Esophagus squamous epithelium (tissue), 5 donors: Measurements from ENCODE around the gene TPK1. TPM values are rescaled to one million over a fixed set of nuclear protein-coding genes. Genes with fewer than 3 reads are reported as not detected.

Experiments
- DNase-seq: peaks from one replicate; lab custom pipeline; 2025; lab: John Stamatoyannopoulos, UW
- H3K27ac ChIP-seq, 4 donors: fragments of 200-600 bp; sonication (generic); one replicate each; pipeline ENCODE4 v1.5.1; 2016 to 2019; ENCODE audit warnings: mild to moderate bottlenecking in 1 of 4
- H3K27me3 ChIP-seq, 4 donors: fragments of 200-600 bp; sonication (generic); 1 replicate in 3 of 4; 2 replicates in 1 of 4; pipeline versions ENCODE4 v1.5.1 to v1.6.0; 2017 to 2021; ENCODE audit warnings: antibody characterized with exemption in 1 of 4
- H3K36me3 ChIP-seq, 3 donors: fragments of 200-600 bp; sonication (generic); one replicate each; pipeline ENCODE4 v1.5.1; 2016 to 2019
- H3K4me1 ChIP-seq, 3 donors: fragments of 200-600 bp; sonication (generic); one replicate each; pipeline ENCODE4 v1.5.1; 2017 to 2019
- H3K4me3 ChIP-seq, 4 donors: fragments of 200-600 bp; sonication (generic); 1 replicate in 3 of 4; 2 replicates in 1 of 4; pipeline ENCODE4 v1.5.1; 2016 to 2019; ENCODE audit warnings: mild to moderate bottlenecking in 2 of 4, moderate library complexity in 1 of 4
- H3K9me3 ChIP-seq, 3 donors: fragments of 200-600 bp; sonication (generic); one replicate each; pipeline ENCODE4 v1.5.1; 2016 to 2019
- CTCF ChIP-seq, 6 experiments: fragments of 450-650 bp in 4 of 6; fragments of 200-600 bp in 2 of 6; sonication (generic) in 2 of 6; IDR thresholded peaks; one replicate each; pipeline ENCODE4 v1.5.1; 2016 to 2019; ENCODE audit warnings: antibody characterized with exemption in 6 of 6, mild to moderate bottlenecking in 4 of 6, moderate library complexity in 4 of 6
- POLR2A ChIP-seq, 4 donors: fragments of 450-650 bp; IDR thresholded peaks; one replicate each; pipeline ENCODE4 v1.6.1; 2017; ENCODE audit warnings: antibody characterized with exemption in 4 of 4, mild to moderate bottlenecking in 4 of 4, moderate library complexity in 3 of 4
- WGBS, 2 donors: methylation state at CpG; one replicate each; pipeline ENCODE4 v1.1.5; 2018; 5-methylcytosine and 5-hydroxymethylcytosine counted together
- intact Hi-C: fragments of 100-400 bp; cut with DNase I; formaldehyde crosslinking; loops from one replicate; pipeline ENCODE4 v1.15.0; 2022
- total RNA-seq, 4 donors: library from RNA; depleted of rRNA; stranded (reverse); fragments of >200 nt; gene quantifications; one replicate each; pipeline ENCODE4 v1.1.0, GENCODE V29; 2016
- donor health status: DM: yes; HTN: yes; CAD: no.

The TPK1 gene
- total RNA-seq, 4 donors from 2014 or later, result 2.3 to 8.4 (median 2.7) TPM

GRCh38 chr7:144525956-144526355, 309.9 kb downstream of the TPK1 start:
- Histone ChIP-seq H3K9me3 (no peaks in the 10 kb centered on the region), H3K4me3 (no peak overlapping the region), H3K27ac (no peak overlapping the region), H3K36me3 (no peaks in the 10 kb centered on the region), H3K4me1 (no peaks in the 10 kb centered on the region), H3K27me3 (no peaks in the 10 kb centered on the region)
- intact Hi-C loops, result no loop called here
- TF ChIP-seq POLR2A (IDR thresholded peaks at IDR 0.05) (no peak), CTCF (IDR thresholded peaks at IDR 0.05) (no peak)
- 33 to 36% methylated on average over 1 of the region's 1 CpG for WGBS, 2 donors
- no peak for DNase-seq

- intact Hi-C loops, result no loop called here
- TF ChIP-seq POLR2A (IDR thresholded peaks at IDR 0.05) (no peak), CTCF (IDR thresholded peaks at IDR 0.05) (no peak)
- no peaks in the 10 kb centered on the region for H3K9me3 ChIP-seq
These were observed 311.6 kb downstream of the TPK1 start for GRCh38 chr7:144524271-144524670.

GRCh38 chr7:144523621-144524020, 312.2 kb downstream of the TPK1 start:
- H3K27me3 ChIP-seq, result no peaks in the 10 kb centered on the region
- intact Hi-C loops, result no loop called here
- no peak overlapping the region for H3K27ac ChIP-seq
- no peak for DNase-seq
- no peaks in the 10 kb centered on the region for H3K36me3 ChIP-seq
- H3K4me1 ChIP-seq, result no peaks in the 10 kb centered on the region
- H3K9me3 ChIP-seq, result no peaks in the 10 kb centered on the region
- no peak for TF ChIP-seq POLR2A (IDR thresholded peaks at IDR 0.05)
- TF ChIP-seq CTCF (IDR thresholded peaks at IDR 0.05), result no peak
- 78 to 86% methylated on average over 3 of the region's 3 CpGs for WGBS, 2 donors
- H3K4me3 ChIP-seq, result no peak overlapping the region

More at GRCh38 chr7:144524271-144524670, 311.6 kb downstream of the TPK1 start:
- Histone ChIP-seq H3K36me3 (no peaks in the 10 kb centered on the region), H3K27ac (no peak overlapping the region), H3K4me3 (no peak overlapping the region), H3K4me1 (no peaks in the 10 kb centered on the region), H3K27me3 (no peaks in the 10 kb centered on the region)
- WGBS, 2 donors, result 69 to 73% methylated on average over 3 of the region's 3 CpGs
- DNase-seq, result no peak

- 42 to 44% methylated on average over 4 of the region's 4 CpGs for WGBS, 2 donors
- no peak overlapping the region for H3K4me3 ChIP-seq
- intact Hi-C loops, result no loop called here
- no peaks in the 10 kb centered on the region for H3K4me1 ChIP-seq
- H3K27ac ChIP-seq, result no peak overlapping the region
- H3K27me3 ChIP-seq, result no peaks in the 10 kb centered on the region
- no peak for DNase-seq
- no peaks in the 10 kb centered on the region for H3K36me3 ChIP-seq
- no peak for TF ChIP-seq POLR2A (IDR thresholded peaks at IDR 0.05)
- TF ChIP-seq CTCF (IDR thresholded peaks at IDR 0.05), result no peak
- H3K9me3 ChIP-seq, result no peaks in the 10 kb centered on the region
These were observed 315.9 kb downstream of the TPK1 start for GRCh38 chr7:144519925-144520324.

GRCh38 chr7:144518360-144518759, 317.5 kb downstream of the TPK1 start:
- no peaks in the 10 kb centered on the region for H3K27me3 ChIP-seq
- no peaks in the 10 kb centered on the region for H3K36me3 ChIP-seq
- TF ChIP-seq POLR2A (IDR thresholded peaks at IDR 0.05) (no peak), CTCF (IDR thresholded peaks at IDR 0.05) (no peak)
- 20 to 21% methylated on average over 1 of the region's 1 CpG for WGBS, 2 donors
- no peak overlapping the region for H3K27ac ChIP-seq
- H3K4me3 ChIP-seq, result no peak overlapping the region
- H3K4me1 ChIP-seq, result no peaks in the 10 kb centered on the region
- intact Hi-C loops, result no loop called here
- H3K9me3 ChIP-seq, result no peaks in the 10 kb centered on the region
- DNase-seq, result no peak
